Activated CD4-positive, alpha-beta memory T cell treated with anti-CD3 and anti-CD28 coated beads, Interleukin-2, amount 10 ng/mL, durations not matched to agents 7 days and 5 days (primary cell): ENCODE data around the gene BEGAIN. TPM values are rescaled to one million over a fixed set of nuclear protein-coding genes. Genes with fewer than 3 reads are reported as not detected.

Source experiments
- CTCF ChIA-PET: fragments of 350-600 bp; sonication (Branson Sonifier 250); formaldehyde crosslinking; loops from one replicate; lab custom pipeline; 2021; ENCODE audit warnings: antibody characterized with exemption, inconsistent platforms; lab: Charles Lee
- POLR2A ChIA-PET: fragments of 350-600 bp; sonication (Branson Sonifier 250); formaldehyde crosslinking; loops from one replicate; lab custom pipeline; 2021; ENCODE audit warnings: antibody characterized with exemption; lab: Charles Lee
- DNase-seq: peaks from one replicate; pipeline ENCODE4 v3.0.0-alpha.2; 2020
- H3K27ac Mint-ChIP-seq: one replicate; pipeline ENCODE4 v1.8.0; 2021; ENCODE audit warnings: mild to moderate bottlenecking, mixed read lengths
- H3K27me3 Mint-ChIP-seq: one replicate; pipeline ENCODE4 v1.8.0; 2021; ENCODE audit warnings: mixed read lengths
- H3K36me3 Mint-ChIP-seq: one replicate; pipeline ENCODE4 v1.8.0; 2021; ENCODE audit warnings: low read depth, mixed read lengths
- H3K4me1 Mint-ChIP-seq: one replicate; pipeline ENCODE4 v1.8.0; 2021; ENCODE audit warnings: mixed read lengths
- H3K4me3 Mint-ChIP-seq: one replicate; pipeline ENCODE4 v1.8.0; 2021; ENCODE audit warnings: mild to moderate bottlenecking, mixed read lengths
- H3K9me3 Mint-ChIP-seq: one replicate; pipeline ENCODE4 v1.8.0; 2021; ENCODE audit warnings: mixed read lengths
- total RNA-seq, 2 experiments: library from RNA; stranded (reverse); gene quantifications; one replicate each; pipeline ENCODE4 v1.2.3, GENCODE V29; 2021

BEGAIN gene
- total RNA-seq, 2 experiments from 2014 or later: 2.7 to 3.1 TPM

- ChIA-PET CTCF (interaction anchor here (1.0 to 1.8 kb wide), 2 partner anchors 111 to 118 kb away, joined by 4 to 7 read pairs; no protein-coding TSS in a partner anchor), POLR2A (interaction anchor here (1.5 kb wide), 1 partner anchor 11 kb away, joined by 4 read pairs; no protein-coding TSS in a partner anchor)
- H3K27ac Mint-ChIP-seq: no peak overlapping the region
- no peaks in the 10 kb centered on the region for H3K36me3 Mint-ChIP-seq
- H3K4me3 Mint-ChIP-seq: no peak overlapping the region
- no peaks in the 10 kb centered on the region for H3K9me3 Mint-ChIP-seq
- H3K4me1 Mint-ChIP-seq: peaks cover 4% of the 10 kb centered on the region
- DNase-seq: peak; percentile 15
- no peaks in the 10 kb centered on the region for H3K27me3 Mint-ChIP-seq
Observed at GRCh38 chr14:100534528-100535286, 52.5 kb downstream of the BEGAIN start.

- H3K27me3 Mint-ChIP-seq: no peaks in the 10 kb centered on the region
- no peaks in the 10 kb centered on the region for H3K9me3 Mint-ChIP-seq
- no peaks in the 10 kb centered on the region for H3K36me3 Mint-ChIP-seq
- ChIA-PET POLR2A (no interaction called here), CTCF (interaction anchor here (0.6 to 1.8 kb wide), 5 partner anchors 9 to 148 kb away, joined by 3 to 7 read pairs (median 3); no protein-coding TSS in a partner anchor)
- peaks cover 4% of the 10 kb centered on the region for H3K4me1 Mint-ChIP-seq
- H3K27ac Mint-ChIP-seq: no peak overlapping the region
- H3K4me3 Mint-ChIP-seq: no peak overlapping the region
- DNase-seq: peak; percentile 14
Observed at GRCh38 chr14:100533656-100534485, 53.3 kb downstream of the BEGAIN start.

DNA sequence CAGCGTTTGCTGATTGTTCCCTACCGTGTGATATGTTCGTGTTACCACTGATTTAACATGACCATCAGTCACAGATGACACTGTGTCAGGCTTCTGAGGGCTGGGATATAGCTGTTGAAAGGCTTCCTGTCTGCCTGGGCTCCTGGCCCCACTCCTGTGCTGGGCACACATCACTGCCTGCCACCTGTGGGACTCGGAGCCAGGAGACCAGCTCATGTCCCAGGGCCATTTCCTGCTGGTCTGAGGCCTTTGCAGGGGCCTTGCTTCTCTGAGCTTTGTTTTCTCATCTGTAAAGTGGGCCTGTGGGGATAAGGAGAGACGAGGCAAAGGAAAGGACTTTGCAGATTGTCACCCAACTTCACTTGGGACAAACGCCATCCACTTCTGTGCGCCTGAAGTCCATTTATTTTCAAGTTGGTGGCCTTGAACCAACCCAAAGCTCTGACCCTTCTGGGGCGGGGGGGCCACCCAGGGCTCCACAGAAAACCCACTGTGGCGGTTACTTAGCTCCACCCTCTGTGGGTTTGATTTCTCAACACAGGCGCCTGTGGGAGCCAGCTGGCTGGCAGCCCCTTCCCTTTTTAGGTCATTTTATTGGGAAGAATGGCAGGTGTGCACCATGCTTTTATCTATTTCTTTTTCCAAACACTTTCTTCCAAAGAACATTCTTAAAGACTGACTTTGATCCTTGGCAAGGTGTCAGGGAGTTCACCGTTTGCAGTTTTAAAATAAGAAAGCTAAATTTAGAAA lies 54.1 kb downstream of the BEGAIN start:
- DNase-seq: peak; percentile 7
- Mint-ChIP-seq H3K4me1 (peaks cover 4% of the 10 kb centered on the region), H3K4me3 (no peak overlapping the region), H3K27ac (no peak overlapping the region), H3K9me3 (no peaks in the 10 kb centered on the region), H3K36me3 (no peaks in the 10 kb centered on the region), H3K27me3 (no peaks in the 10 kb centered on the region)
- ChIA-PET CTCF (interaction anchor here (0.6 to 1.8 kb wide), 4 partner anchors 8 to 148 kb away, joined by 3 to 7 read pairs (median 3); no protein-coding TSS in a partner anchor), POLR2A (interaction anchor here (0.5 kb wide), 1 partner anchor 127 kb away, joined by 3 read pairs; no protein-coding TSS in a partner anchor)

DNA sequence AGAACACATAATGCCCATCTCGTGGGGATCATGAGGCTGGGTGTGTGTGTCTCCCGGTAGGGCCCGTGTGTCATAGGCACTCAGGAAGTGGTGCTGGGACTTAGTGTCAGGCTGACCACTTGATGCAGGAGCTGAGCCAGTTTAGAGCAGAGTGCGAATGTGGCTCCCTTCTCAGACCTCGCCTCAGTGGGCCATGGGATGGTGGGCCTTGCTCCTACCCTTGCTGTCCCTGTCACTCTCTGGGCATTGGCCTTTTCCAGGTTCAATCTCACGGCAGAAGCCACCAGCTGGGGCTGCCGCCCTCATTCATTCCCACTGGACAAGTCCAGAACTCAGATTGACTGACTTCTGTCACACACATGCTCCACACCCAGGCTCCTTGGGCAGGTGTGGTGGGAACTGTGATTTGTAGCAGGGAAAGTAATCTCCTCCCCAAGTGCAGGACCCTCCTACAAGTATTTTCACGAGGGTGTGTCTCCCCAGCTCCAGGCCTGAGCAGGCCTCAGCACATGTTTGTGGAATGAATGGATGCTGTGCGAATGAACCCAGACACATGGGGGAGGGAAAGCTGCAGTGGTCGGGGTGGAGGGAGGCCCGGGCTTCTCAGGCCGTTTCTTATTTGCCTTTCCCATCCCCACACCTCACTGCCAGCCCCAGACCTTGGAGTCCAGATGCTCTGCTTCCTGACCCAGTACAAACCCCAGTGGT lies 54.9 kb downstream of the BEGAIN start:
- H3K9me3 Mint-ChIP-seq: no peaks in the 10 kb centered on the region
- no peaks in the 10 kb centered on the region for H3K27me3 Mint-ChIP-seq
- ChIA-PET POLR2A (interaction anchor here (0.5 kb wide), 1 partner anchor 126 kb away, joined by 3 read pairs; no protein-coding TSS in a partner anchor), CTCF (no interaction called here)
- DNase-seq: peak; percentile 11
- H3K36me3 Mint-ChIP-seq: no peaks in the 10 kb centered on the region
- H3K27ac Mint-ChIP-seq: no peak overlapping the region
- H3K4me1 Mint-ChIP-seq: peaks cover 4% of the 10 kb centered on the region
- H3K4me3 Mint-ChIP-seq: no peak overlapping the region

DNA sequence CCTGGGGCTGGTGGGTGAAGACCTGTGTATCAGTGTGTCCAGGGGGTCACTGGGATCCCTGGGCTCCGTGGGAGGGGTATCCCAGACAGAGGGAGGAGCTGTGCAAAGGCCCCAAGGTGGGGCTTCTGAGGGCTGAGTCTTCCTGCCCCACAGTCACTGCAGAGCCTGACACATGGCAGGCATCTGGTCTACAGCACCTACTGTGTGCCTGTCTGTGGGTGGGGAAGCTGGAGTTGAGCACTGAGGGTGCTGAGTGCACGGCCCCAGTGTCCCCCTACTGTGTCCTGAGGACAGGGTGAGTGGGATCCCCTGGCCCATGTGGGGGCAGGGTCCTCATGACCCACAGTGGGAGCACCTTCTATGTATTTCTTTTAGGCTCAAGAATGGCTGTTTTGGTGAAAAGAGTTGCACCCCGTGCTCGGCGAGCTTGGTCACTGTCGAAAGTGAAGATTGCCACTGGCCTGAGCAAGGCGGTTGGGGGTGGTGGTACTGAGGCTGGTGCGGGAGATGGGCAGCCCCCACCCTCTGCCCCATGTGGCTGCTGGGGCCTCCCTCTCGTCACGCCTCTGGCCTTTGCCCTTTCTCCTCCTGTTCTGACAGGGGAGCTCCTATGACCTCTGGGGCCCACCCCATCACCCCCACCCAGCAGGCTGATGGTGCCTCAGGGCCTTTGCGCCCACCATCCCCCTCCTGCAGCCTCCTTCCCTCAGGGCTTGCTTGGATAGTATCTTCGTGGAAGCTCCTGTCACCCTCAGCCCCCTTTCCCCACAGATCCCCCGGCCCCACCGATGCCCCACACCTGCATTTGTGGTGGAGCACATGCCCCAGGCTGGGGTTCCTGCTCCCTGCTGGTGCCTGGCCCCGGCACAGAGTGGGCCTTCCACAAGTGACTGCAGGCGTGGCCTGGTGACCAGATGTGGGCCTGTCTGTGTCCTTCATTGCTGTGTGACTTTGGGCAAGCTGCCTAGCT lies 55.8 kb downstream of the BEGAIN start:
- no peaks in the 10 kb centered on the region for H3K36me3 Mint-ChIP-seq
- no peaks in the 10 kb centered on the region for H3K27me3 Mint-ChIP-seq
- CTCF ChIA-PET: no interaction called here
- H3K4me3 Mint-ChIP-seq: no peak overlapping the region
- H3K9me3 Mint-ChIP-seq: no peaks in the 10 kb centered on the region
- peaks cover 4% of the 10 kb centered on the region for H3K4me1 Mint-ChIP-seq
- POLR2A ChIA-PET: no interaction called here
- peak; percentile 14 for DNase-seq
- H3K27ac Mint-ChIP-seq: no peak overlapping the region

GRCh38 chr14:100530270-100531072 lies 56.7 kb downstream of the BEGAIN start:
- Mint-ChIP-seq H3K9me3 (no peaks in the 10 kb centered on the region), H3K27ac (no peak overlapping the region), H3K4me1 (peaks cover 4% of the 10 kb centered on the region), H3K27me3 (no peaks in the 10 kb centered on the region), H3K36me3 (no peaks in the 10 kb centered on the region), H3K4me3 (no peak overlapping the region)
- ChIA-PET CTCF (no interaction called here), POLR2A (interaction anchor here (0.6 kb wide), 1 partner anchor 48 kb away, joined by 3 read pairs; no protein-coding TSS in a partner anchor)
- DNase-seq: no peak

DNA sequence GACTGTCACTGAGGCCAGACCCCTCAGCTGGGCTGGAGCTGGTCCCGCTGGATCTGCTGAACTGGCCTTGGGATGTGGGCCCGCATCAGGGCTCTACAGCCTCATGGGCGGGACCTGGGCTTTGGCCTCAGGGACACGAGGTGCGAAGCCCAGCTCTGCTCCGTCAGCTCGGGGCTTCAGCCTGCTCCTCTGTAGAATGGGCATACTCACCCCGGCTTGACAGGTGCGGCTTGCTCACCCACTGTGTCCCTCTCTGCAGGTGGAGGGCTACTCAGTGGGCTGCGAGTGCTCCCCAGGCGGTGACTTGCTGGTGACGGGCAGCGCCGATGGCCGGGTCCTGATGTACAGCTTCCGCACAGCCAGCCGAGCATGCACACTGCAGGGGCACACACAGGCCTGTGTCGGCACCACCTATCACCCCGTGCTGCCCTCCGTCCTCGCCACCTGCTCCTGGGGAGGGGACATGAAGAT lies 57.6 kb downstream of the BEGAIN start:
- Mint-ChIP-seq H3K4me1 (peaks cover 4% of the 10 kb centered on the region), H3K27me3 (no peaks in the 10 kb centered on the region), H3K4me3 (no peak overlapping the region), H3K9me3 (no peaks in the 10 kb centered on the region), H3K36me3 (no peaks in the 10 kb centered on the region), H3K27ac (no peak overlapping the region)
- no peak for DNase-seq
- POLR2A ChIA-PET: no interaction called here
- CTCF ChIA-PET: no interaction called here

- ChIA-PET CTCF (no interaction called here), POLR2A (no interaction called here)
- Mint-ChIP-seq H3K9me3 (no peaks in the 10 kb centered on the region), H3K4me3 (no peak overlapping the region), H3K36me3 (no peaks in the 10 kb centered on the region), H3K27ac (no peak overlapping the region), H3K4me1 (peaks cover under 1% of the 10 kb centered on the region), H3K27me3 (no peaks in the 10 kb centered on the region)
- no peak for DNase-seq
Observed at GRCh38 chr14:100528962-100529560, 58.2 kb downstream of the BEGAIN start.

- Mint-ChIP-seq H3K9me3 (no peaks in the 10 kb centered on the region), H3K4me3 (no peak overlapping the region), H3K27me3 (no peaks in the 10 kb centered on the region), H3K4me1 (no peaks in the 10 kb centered on the region), H3K27ac (no peak overlapping the region), H3K36me3 (no peaks in the 10 kb centered on the region)
- ChIA-PET POLR2A (no interaction called here), CTCF (interaction anchor here (3.5 kb wide), 1 partner anchor 118 kb away, joined by 20 read pairs; no protein-coding TSS in a partner anchor)
- peak; percentile 14 for DNase-seq
Observed at GRCh38 chr14:100526632-100527031, 60.6 kb downstream of the BEGAIN start.

GRCh38 chr14:100526057-100526456 lies 61.2 kb downstream of the BEGAIN start:
- CTCF ChIA-PET: interaction anchor here (3.5 kb wide), 1 partner anchor 119 kb away, joined by 20 read pairs; no protein-coding TSS in a partner anchor
- Mint-ChIP-seq H3K27ac (no peak overlapping the region), H3K9me3 (no peaks in the 10 kb centered on the region), H3K27me3 (no peaks in the 10 kb centered on the region), H3K4me3 (no peak overlapping the region), H3K36me3 (no peaks in the 10 kb centered on the region), H3K4me1 (no peaks in the 10 kb centered on the region)
- POLR2A ChIA-PET: no interaction called here
- no peak for DNase-seq
